ENCODE data around the gene STUM. TPM values are rescaled to one million over a fixed set of nuclear protein-coding genes. Genes with fewer than 3 reads are reported as not detected.

Gene STUM
- total RNA-seq, 1 donor from 2014 or later, result 0.85 TPM

DNA sequence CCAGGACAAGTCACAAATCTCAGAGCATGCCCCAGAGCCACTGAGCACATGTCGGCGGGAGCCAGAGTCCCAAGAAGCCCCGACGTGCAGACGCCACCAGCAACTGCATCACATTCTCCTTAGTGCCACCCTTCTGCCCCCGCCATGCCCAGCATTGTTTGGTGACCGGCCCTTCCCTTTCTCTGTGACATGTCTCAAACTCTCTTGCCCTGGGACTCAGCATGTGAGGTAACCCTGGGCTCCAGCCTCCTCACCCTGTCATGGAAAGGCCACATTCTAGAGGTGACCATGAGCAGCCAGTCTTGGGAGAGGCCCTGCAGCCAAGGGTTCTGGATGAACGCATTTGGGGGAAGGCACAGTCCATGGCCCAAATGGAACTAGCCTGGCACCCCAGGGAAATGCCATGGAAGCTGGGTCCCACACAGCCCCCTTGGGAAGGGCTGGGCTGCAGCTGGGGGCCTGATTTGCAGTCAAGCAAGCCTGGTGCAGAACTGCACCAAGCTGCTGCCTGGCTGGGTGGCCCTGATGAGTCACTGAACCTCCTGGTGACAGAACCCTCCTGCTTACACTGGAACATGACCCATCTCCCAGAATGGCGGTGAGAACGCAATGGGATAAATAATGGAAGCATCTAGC lies 96.1 kb downstream of the STUM start:
- no peaks in the 10 kb centered on the region for H3K9me3 ChIP-seq (replicated peaks)
- H3K27me3 ChIP-seq (ENCODE audit: low read depth), result no peaks in the 10 kb centered on the region
- peak overlapping the region; percentile 46 for H3K27ac ChIP-seq (replicated peaks)
- TF ChIP-seq, protein P1, sequence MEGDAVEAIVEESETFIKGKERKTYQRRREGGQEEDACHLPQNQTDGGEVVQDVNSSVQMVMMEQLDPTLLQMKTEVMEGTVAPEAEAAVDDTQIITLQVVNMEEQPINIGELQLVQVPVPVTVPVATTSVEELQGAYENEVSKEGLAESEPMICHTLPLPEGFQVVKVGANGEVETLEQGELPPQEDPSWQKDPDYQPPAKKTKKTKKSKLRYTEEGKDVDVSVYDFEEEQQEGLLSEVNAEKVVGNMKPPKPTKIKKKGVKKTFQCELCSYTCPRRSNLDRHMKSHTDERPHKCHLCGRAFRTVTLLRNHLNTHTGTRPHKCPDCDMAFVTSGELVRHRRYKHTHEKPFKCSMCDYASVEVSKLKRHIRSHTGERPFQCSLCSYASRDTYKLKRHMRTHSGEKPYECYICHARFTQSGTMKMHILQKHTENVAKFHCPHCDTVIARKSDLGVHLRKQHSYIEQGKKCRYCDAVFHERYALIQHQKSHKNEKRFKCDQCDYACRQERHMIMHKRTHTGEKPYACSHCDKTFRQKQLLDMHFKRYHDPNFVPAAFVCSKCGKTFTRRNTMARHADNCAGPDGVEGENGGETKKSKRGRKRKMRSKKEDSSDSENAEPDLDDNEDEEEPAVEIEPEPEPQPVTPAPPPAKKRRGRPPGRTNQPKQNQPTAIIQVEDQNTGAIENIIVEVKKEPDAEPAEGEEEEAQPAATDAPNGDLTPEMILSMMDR (IDR thresholded peaks at IDR 0.05; ENCODE audit: borderline replicate concordance), result no peak
- intact Hi-C loops (cut with micrococcal nuclease), result no loop called here
- peaks cover 46% of the 10 kb centered on the region for H3K4me1 ChIP-seq
- H3K4me3 ChIP-seq, result no peak overlapping the region
- peak; percentile 8 for DNase-seq
- H3K36me3 ChIP-seq, result peaks cover 49% of the 10 kb centered on the region

DNA sequence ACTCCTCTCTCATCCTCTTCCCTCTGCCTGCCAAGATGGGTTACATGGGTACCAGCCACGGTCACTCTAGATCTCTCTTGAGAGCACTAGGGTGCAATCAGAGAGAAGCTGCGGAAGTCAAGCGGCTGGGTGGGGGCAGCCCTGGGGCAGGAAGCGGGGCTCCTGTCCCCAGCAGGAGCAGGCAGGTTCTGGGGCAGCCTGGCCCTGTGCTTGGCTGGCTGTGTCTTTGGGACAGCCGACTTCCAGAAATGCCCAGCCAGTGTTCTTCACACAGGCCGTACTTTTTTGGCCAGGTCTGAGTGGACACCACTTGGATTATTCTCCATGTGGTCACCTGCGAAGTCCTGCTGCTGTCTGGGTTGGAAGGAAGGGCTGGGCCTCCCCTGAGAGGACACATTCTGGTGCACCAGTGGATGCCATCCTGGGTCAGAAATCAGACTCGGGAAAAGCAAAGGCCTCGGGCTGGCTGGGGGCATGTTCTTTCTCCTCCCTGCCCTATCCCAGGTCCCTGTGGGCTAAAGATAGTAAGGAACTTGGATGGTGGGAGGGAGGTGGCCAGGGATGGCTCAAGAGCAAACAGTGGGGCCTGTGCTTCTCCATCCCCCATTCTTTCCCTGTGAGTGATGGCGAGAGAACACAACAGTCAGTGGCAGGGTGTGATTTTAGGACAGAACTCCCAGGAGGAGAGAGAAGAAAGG lies 96.9 kb downstream of the STUM start:
- no peak for DNase-seq
- Histone ChIP-seq H3K9me3 (replicated peaks) (no peaks in the 10 kb centered on the region), H3K27ac (replicated peaks) (peak overlapping the region; percentile 46), H3K4me1 (peaks cover 46% of the 10 kb centered on the region), H3K27me3 (ENCODE audit: low read depth) (no peaks in the 10 kb centered on the region), H3K36me3 (peaks cover 47% of the 10 kb centered on the region), H3K4me3 (no peak overlapping the region)
- TF ChIP-seq, protein P1 (IDR thresholded peaks at IDR 0.05; ENCODE audit: borderline replicate concordance), result no peak
- intact Hi-C loops (cut with micrococcal nuclease), result no loop called here

DNA sequence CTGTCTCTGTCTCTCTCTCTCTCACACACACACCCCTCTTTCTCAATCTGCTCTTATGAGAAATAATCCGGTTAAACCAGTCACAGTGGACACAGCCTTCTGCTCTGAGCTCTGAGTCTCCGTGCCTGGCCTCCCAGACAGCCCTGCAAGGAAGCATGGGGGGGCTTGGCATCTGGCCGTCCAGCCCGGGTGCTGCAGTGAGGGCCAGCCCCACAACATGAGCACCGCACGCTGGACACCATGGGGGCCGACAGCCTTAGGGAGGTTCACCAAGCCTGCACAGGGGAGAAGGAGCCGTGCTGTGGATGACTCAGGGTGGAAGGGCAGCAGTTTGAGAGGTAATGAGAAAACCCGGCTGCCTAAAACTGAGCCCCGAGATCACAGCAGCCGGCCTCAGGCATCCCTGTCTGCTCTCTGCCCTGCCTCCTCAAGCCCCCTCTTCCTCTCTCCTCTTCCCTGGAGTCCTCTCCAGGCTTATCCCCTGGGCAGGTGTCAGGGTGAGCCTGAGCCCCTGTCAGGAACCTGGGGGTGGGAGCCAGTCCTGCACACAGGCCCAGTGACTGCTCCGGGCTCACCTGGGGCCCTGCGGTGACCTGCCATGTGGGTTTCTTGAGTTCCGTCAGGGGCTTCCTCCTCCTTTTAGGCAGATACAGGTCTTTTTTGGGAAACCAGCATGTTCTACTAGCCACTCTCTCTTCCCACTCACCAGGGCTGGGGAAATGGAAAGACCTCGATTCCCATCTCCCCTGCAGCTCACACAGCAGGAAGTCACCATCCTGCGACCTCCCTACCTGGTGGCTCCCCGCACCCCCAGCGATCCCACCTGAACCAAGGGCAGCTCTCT lies 97.7 kb downstream of the STUM start:
- intact Hi-C loops (cut with micrococcal nuclease), result no loop called here
- H3K4me1 ChIP-seq, result peaks cover 42% of the 10 kb centered on the region
- TF ChIP-seq, protein P1 (IDR thresholded peaks at IDR 0.05; ENCODE audit: borderline replicate concordance), result no peak
- H3K9me3 ChIP-seq (replicated peaks), result no peaks in the 10 kb centered on the region
- H3K27ac ChIP-seq (replicated peaks), result peak overlapping the region; percentile 46
- no peak overlapping the region for H3K4me3 ChIP-seq
- peaks cover 39% of the 10 kb centered on the region for H3K36me3 ChIP-seq
- DNase-seq, result peak; percentile 13
- no peaks in the 10 kb centered on the region for H3K27me3 ChIP-seq (ENCODE audit: low read depth)

DNA sequence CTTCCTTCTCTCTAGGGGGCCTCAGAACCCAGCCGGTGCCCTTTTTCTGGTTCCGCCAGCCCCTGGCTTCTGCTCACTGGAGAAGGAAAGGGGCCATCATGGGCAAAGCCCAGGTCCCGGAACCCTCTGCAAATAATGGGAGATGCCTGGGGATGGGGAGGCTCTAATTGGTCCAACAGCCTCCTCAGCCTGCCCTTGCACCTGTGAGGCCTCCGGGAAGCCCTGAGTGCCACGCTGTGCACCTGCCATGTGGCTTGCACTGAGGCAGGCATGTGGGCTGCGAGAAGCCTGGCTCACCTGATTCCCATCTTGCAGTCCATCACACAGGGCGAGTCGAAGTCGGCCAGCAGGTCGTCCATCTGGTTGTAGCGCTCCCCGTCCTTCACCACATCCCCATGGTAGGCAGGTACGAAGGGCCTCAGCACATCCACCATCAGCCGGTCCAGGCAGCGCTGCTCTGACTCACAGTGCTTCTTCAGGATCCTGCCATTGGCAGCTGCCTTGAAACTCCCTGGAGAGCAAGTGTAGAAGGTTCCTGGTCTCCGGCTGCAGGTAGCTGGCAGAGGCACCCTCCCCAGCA lies 98.4 kb downstream of the STUM start:
- Histone ChIP-seq H3K4me3 (no peak overlapping the region), H3K4me1 (peaks cover 42% of the 10 kb centered on the region), H3K36me3 (peaks cover 33% of the 10 kb centered on the region), H3K27ac (replicated peaks) (peak overlapping the region; percentile 46), H3K27me3 (ENCODE audit: low read depth) (no peaks in the 10 kb centered on the region), H3K9me3 (replicated peaks) (no peaks in the 10 kb centered on the region)
- intact Hi-C loops (cut with micrococcal nuclease), result no loop called here
- peak; percentile 9 for DNase-seq
- TF ChIP-seq, protein P1 (IDR thresholded peaks at IDR 0.05; ENCODE audit: borderline replicate concordance), result no peak

DNA sequence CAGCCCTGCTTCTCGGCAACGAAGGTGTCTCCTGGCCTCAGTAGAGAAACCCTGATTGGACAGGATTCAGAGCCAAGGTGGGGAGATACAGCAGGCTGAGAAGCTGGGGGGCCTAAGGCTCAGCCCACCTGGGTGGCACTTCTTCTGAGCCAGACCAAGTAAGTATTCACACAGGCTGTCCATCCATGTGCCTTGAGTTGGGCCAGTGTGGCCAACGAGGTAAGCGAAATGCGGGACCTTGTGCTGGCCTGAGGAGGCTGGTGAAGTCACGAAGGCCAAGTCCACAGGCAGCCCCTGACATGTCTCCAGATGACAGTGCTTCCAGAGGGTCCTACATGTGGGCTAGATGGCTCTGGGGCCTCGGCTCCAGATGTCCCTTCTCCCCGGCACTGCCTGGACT lies 99.2 kb downstream of the STUM start:
- intact Hi-C loops (cut with micrococcal nuclease), result no loop called here
- TF ChIP-seq, protein P1 (IDR thresholded peaks at IDR 0.05; ENCODE audit: borderline replicate concordance), result no peak
- peaks cover 42% of the 10 kb centered on the region for H3K4me1 ChIP-seq
- H3K9me3 ChIP-seq (replicated peaks), result no peaks in the 10 kb centered on the region
- no peak for DNase-seq
- no peak overlapping the region for H3K27ac ChIP-seq (replicated peaks)
- H3K4me3 ChIP-seq, result no peak overlapping the region
- no peaks in the 10 kb centered on the region for H3K27me3 ChIP-seq (ENCODE audit: low read depth)
- H3K36me3 ChIP-seq, result peaks cover 33% of the 10 kb centered on the region
